Astrocyte of the cerebellum (primary cell): ENCODE measurements around the gene SYNPR.

Experiments
- DNase-seq: peaks from one replicate; pipeline ENCODE4 v3.0.0-alpha.2; 2011; ENCODE audit warnings: low read depth
- H3K4me3 ChIP-seq: 2 replicates; pipeline ENCODE4 v1.5.1; 2011; ENCODE audit warnings: mild to moderate bottlenecking, low read depth, low read length, moderate library complexity
- in situ Hi-C: cut with HindIII; loops from 2 replicates; pipeline ENCODE4 v1.10.0; 2017; ENCODE audit warnings: low sequenced_read_pairs
- TF ChIP-seq, protein P1 (sequence below): IDR thresholded peaks from 2 replicates; pipeline ENCODE4 v1.5.1; 2012; ENCODE audit warnings: low read length, low read depth, moderate library complexity, mild to moderate bottlenecking; ENCODE audit errors: missing control alignments

The SYNPR gene

DNA sequence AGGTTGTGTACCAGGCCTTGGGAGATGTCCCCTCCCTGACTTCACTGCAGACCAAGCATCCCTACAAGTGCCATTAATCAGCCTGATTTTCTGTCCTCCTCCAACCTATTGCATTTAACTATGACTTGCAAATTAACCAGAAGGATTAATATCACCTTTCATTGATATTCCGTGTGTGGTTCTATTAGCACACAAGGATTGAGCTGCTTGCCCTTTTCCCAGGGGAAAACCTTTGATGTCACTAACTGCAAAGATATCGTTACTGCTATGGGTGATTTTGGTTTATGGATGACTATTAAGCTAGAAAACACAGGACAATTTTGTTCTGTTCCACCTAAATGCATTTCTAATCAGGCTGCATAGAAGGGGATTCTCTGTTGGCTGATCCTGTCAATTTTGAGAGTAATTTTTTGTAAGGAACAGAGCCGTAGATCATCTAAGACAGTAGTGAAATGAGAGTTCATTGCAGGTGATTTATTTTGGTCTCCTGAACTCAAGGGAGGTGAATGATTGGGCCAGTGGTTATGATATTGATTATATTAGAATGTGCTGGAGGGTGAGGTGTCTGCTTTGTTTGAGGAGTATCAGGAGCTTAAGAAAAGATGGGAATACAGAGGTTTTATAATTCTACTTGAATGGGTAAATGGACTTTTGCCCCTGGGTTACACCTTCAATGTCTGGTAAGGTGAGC is 196.9 kb downstream of the SYNPR start:
- no peak overlapping the region for H3K4me3 ChIP-seq
- no peak for DNase-seq
- in situ Hi-C loops, result loop anchor here (5.0 kb wide), 1 partner anchor 33 kb away; no protein-coding TSS in a partner anchor
- TF ChIP-seq, protein P1, sequence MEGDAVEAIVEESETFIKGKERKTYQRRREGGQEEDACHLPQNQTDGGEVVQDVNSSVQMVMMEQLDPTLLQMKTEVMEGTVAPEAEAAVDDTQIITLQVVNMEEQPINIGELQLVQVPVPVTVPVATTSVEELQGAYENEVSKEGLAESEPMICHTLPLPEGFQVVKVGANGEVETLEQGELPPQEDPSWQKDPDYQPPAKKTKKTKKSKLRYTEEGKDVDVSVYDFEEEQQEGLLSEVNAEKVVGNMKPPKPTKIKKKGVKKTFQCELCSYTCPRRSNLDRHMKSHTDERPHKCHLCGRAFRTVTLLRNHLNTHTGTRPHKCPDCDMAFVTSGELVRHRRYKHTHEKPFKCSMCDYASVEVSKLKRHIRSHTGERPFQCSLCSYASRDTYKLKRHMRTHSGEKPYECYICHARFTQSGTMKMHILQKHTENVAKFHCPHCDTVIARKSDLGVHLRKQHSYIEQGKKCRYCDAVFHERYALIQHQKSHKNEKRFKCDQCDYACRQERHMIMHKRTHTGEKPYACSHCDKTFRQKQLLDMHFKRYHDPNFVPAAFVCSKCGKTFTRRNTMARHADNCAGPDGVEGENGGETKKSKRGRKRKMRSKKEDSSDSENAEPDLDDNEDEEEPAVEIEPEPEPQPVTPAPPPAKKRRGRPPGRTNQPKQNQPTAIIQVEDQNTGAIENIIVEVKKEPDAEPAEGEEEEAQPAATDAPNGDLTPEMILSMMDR, result no peak

DNA sequence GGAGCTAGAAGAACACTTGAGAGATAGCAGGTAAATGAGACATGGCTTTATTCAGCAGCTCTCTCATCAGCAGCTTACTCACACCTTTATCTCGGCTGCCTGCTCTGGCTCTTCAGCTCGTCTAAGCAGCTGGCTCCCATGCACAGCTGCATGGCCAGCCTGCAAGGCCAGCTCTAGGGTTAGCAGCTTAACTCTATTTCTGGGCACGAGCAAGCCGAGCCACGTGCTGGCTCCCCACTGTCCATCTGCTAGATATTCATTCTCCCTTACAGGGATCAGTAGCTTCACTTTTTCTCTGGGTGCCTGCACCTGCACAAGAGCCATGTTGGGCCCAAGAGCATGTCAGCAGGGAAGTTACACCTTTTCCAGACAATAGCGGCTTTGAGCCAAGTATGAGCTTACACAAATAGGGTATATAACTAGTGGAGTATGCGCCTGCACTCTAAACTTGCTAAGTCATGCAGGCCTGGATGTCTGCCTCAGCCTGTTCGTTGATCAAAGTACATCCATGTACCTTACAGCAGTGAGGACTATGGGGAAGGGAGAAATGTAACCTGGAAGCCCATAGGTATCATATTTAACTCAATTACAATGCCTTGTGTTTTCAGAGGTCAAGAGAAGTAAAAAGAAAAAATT is 199.5 kb downstream of the SYNPR start:
- TF ChIP-seq, protein P1, result no peak
- H3K4me3 ChIP-seq, result no peak overlapping the region
- in situ Hi-C loops, result loop anchor here (5.0 kb wide), 1 partner anchor 35 kb away; no protein-coding TSS in a partner anchor
- no peak for DNase-seq

- in situ Hi-C loops, result loop anchor here (5.0 kb wide), 1 partner anchor 37 kb away; no protein-coding TSS in a partner anchor
- TF ChIP-seq, protein P1, result no peak
- no peak overlapping the region for H3K4me3 ChIP-seq
- DNase-seq, result no peak
Measured at GRCh38 chr3:63478990-63479660, 201.0 kb downstream of the SYNPR start.

DNA sequence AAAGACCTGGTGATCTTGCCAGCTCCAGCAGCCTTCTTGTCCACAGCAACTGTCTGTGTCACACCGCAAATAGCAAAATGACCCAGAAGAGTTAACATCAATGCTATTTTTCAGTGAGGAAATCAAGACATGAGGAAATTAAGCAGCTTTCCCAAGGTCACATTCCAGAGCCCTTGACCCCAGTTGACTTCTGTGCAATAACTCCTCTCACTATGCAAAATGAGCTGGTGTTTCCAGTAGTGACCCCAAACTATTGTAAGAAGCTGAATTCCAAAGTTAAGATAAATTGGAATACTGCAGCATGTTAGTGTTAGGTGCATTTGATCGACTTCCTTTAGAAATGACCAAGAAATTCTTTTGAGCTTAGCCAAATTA is 201.5 kb downstream of the SYNPR start:
- DNase-seq, result no peak
- TF ChIP-seq, protein P1, result no peak
- in situ Hi-C loops, result loop anchor here (5.0 kb wide), 1 partner anchor 37 kb away; no protein-coding TSS in a partner anchor
- H3K4me3 ChIP-seq, result no peak overlapping the region

DNA sequence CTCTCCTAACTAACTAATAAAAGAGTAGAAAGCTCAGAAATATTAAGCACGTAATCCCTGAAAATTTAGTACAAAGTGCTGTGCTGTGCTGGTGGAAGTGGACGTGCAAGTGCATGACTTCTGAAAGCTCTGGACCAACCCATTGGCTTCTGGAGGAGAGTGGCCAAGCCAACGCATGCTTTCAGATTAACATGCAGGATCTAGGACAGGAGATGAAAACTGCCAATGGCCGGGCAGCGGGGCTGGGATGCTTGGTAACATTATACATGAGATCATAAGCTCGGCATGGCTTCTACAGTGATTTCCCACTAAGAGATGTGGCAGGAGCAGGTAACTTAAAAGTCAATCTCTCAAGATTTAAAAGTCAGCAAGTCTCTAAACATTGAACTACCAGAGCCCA is 203.5 kb downstream of the SYNPR start:
- H3K4me3 ChIP-seq, result no peak overlapping the region
- no peak for DNase-seq
- in situ Hi-C loops, result no loop called here
- TF ChIP-seq, protein P1, result no peak

DNA sequence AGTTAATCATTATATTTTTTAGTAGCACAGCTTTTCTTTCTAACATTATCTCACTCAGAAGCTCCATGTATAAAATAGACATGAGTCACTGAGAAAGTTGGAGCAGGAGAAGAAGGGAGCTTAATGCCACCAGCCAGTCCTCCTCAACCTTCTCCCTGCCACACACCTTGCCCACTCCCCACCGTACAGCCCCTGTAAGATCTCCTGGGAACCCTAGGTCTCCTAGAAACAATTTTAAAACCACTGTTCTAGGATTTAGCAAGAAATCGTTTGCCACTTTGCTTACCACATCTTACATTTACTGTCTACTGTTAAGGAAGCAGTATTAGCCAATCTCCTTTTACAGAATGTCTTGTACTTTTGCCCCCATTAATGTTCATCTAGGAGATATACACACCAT is 204.2 kb downstream of the SYNPR start:
- DNase-seq, result no peak
- in situ Hi-C loops, result no loop called here
- TF ChIP-seq, protein P1, result no peak
- no peak overlapping the region for H3K4me3 ChIP-seq
